IPS DF 6.9 (cell line): ENCODE data around the gene CEP128.

ENCODE experiments used
- DNase-seq: peaks from one replicate; pipeline ENCODE4 v3.0.0-alpha.2; 2013; ENCODE audit warnings: low read depth, low spot score
- H3K27ac ChIP-seq: one replicate; pipeline ENCODE4 v1.5.1; 2013; ENCODE audit warnings: low read length, control low read depth
- H3K27me3 ChIP-seq: 2 replicates; pipeline ENCODE4 v1.6.1; 2013; ENCODE audit warnings: mild to moderate bottlenecking, low read length; ENCODE audit not compliant: control insufficient read depth, insufficient read depth
- H3K36me3 ChIP-seq: 2 replicates; pipeline ENCODE4 v1.6.1; 2013; ENCODE audit warnings: low read length; ENCODE audit not compliant: control insufficient read depth, insufficient read depth
- H3K4me1 ChIP-seq: 2 replicates; pipeline ENCODE4 v1.6.1; 2013; ENCODE audit warnings: low read length; ENCODE audit not compliant: control insufficient read depth, insufficient read depth
- H3K4me3 ChIP-seq: 2 replicates; pipeline ENCODE4 v1.5.1; 2013; ENCODE audit warnings: mild to moderate bottlenecking, low read length
- H3K9me3 ChIP-seq: 2 replicates; pipeline ENCODE4 v1.6.1; 2013; ENCODE audit warnings: low read length, inconsistent platforms; ENCODE audit not compliant: control insufficient read depth, insufficient read depth
- WGBS: extraction: QIAGEN DNeasy Blood & Tissue Kit; methylation state at CpG from one replicate; pipeline ENCODE4 v1.1.7; 2013; ENCODE audit warnings: mixed read lengths, missing lambda C conversion rate; ENCODE audit not compliant: insufficient read length, insufficient coverage; 5-methylcytosine and 5-hydroxymethylcytosine counted together

The CEP128 gene

GRCh38 chr14:80496090-80496489, 445.4 kb downstream of the CEP128 start:
- Histone ChIP-seq H3K4me3 (no peak overlapping the region), H3K27ac (no peak overlapping the region), H3K27me3 (no peaks in the 10 kb centered on the region), H3K4me1 (no peaks in the 10 kb centered on the region), H3K36me3 (no peaks in the 10 kb centered on the region), H3K9me3 (no peaks in the 10 kb centered on the region)
- no CpG with 5 or more reads among the region's 4 CpGs for WGBS
- DNase-seq = no peak

GRCh38 chr14:80494769-80495168, 446.8 kb downstream of the CEP128 start:
- no peaks in the 10 kb centered on the region for H3K36me3 ChIP-seq
- WGBS = no CpG with 5 or more reads among the region's 2 CpGs
- H3K9me3 ChIP-seq = no peaks in the 10 kb centered on the region
- no peaks in the 10 kb centered on the region for H3K27me3 ChIP-seq
- H3K4me3 ChIP-seq = no peak overlapping the region
- no peak for DNase-seq
- H3K27ac ChIP-seq = no peak overlapping the region
- H3K4me1 ChIP-seq = no peaks in the 10 kb centered on the region

DNA sequence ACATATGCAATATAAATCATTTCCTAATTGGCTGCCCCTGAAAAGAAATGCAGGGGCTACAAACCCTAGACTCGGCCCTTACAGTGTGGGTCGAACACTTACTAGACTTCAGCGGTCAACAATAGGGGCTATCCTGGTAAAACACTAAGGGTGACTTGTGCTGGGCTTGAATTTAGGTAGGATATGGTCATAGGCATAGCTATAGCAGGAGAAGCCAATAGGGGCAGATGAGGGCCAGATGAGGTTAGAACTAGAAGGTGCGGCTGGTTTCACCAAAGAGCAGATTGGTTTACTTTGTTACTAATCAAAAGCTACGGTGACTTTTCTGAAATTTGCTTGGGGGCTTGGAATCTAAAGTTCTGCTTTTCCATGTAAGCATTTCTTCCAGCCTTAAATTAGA, 447.9 kb downstream of the CEP128 start:
- WGBS = no CpG with 5 or more reads among the region's 5 CpGs
- Histone ChIP-seq H3K4me1 (no peaks in the 10 kb centered on the region), H3K27ac (no peak overlapping the region), H3K36me3 (no peaks in the 10 kb centered on the region), H3K27me3 (no peaks in the 10 kb centered on the region), H3K4me3 (no peak overlapping the region), H3K9me3 (no peaks in the 10 kb centered on the region)
- no peak for DNase-seq

DNA sequence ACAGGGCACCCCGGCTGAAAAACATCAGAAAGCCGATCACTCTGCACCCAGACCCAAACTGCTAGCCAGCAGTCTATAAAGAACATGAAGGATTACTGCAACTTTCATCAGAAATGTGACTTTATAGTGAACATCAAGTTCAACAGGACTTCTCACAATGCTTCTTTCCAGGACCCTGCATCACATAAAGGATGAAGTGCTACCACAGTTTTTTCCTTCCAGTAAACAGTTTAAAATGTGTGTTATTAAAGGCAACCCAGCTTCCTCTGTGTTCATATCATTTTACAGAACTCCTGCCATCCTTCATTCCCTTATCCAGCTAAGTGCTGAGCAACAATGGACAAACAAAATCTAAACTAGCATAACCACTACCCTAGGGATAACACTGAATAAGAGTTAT, 449.9 kb downstream of the CEP128 start:
- H3K4me1 ChIP-seq = no peaks in the 10 kb centered on the region
- no peaks in the 10 kb centered on the region for H3K27me3 ChIP-seq
- WGBS = no CpG with 5 or more reads among the region's 2 CpGs
- H3K27ac ChIP-seq = no peak overlapping the region
- DNase-seq = no peak
- H3K36me3 ChIP-seq = no peaks in the 10 kb centered on the region
- H3K9me3 ChIP-seq = no peaks in the 10 kb centered on the region
- H3K4me3 ChIP-seq = no peak overlapping the region

DNA sequence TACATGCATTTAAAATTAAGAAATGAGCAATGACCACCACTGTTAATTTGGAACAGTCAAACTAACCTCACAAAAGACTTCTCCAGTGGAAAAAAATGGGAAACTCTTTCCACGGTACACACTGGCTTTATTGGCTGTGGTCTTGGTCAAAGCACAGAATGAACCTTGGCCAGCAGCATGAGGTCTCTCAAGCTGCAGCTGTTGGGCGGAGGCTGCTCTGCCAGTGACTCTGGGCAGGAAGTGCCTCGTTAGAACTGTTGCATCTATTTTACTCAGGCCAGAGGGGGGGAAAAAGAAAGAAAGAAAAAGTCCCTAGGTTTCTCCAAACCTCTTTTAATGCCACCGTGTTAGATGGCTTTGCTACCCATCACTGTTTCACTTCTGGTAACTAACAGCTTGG, 450.4 kb downstream of the CEP128 start:
- Histone ChIP-seq H3K4me1 (no peaks in the 10 kb centered on the region), H3K4me3 (no peak overlapping the region), H3K9me3 (no peaks in the 10 kb centered on the region), H3K27me3 (no peaks in the 10 kb centered on the region), H3K27ac (no peak overlapping the region), H3K36me3 (no peaks in the 10 kb centered on the region)
- WGBS = no CpG with 5 or more reads among the region's 4 CpGs
- DNase-seq = peak; percentile 16

GRCh38 chr14:80489513-80489912, 452.0 kb downstream of the CEP128 start:
- no peak for DNase-seq
- WGBS = no CpG with 5 or more reads among the region's 3 CpGs
- no peaks in the 10 kb centered on the region for H3K9me3 ChIP-seq
- no peaks in the 10 kb centered on the region for H3K4me1 ChIP-seq
- no peak overlapping the region for H3K27ac ChIP-seq
- no peaks in the 10 kb centered on the region for H3K36me3 ChIP-seq
- H3K27me3 ChIP-seq = no peaks in the 10 kb centered on the region
- no peak overlapping the region for H3K4me3 ChIP-seq

GRCh38 chr14:80485764-80486163, 455.8 kb downstream of the CEP128 start:
- Histone ChIP-seq H3K9me3 (no peaks in the 10 kb centered on the region), H3K4me1 (no peaks in the 10 kb centered on the region), H3K36me3 (no peaks in the 10 kb centered on the region), H3K27ac (no peak overlapping the region), H3K4me3 (no peak overlapping the region), H3K27me3 (no peaks in the 10 kb centered on the region)
- WGBS = 100% methylated on average over 1 of the region's 2 CpGs
- no peak for DNase-seq

DNA sequence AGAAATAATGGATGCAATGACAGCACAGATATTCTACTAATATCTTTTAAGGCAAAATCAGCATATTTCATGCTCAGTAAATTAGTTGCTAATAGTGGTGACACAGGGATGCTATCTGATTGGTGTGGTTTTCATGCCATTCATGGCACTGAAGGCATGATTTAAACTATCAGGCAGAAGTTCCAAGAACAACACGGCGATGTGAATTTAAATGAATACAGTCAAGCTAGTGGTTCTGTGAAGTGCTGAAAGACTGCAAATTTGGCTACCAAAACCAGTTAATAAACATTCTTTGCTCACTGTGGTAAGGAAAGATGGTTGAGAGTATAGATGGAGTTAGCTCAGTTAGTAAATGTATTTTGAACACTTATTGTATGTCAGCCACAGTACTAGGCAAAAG, 458.2 kb downstream of the CEP128 start:
- Histone ChIP-seq H3K27ac (no peak overlapping the region), H3K4me3 (no peak overlapping the region), H3K36me3 (no peaks in the 10 kb centered on the region), H3K4me1 (no peaks in the 10 kb centered on the region), H3K9me3 (no peaks in the 10 kb centered on the region), H3K27me3 (no peaks in the 10 kb centered on the region)
- WGBS = no CpG with 5 or more reads among the region's 2 CpGs
- DNase-seq = no peak

- H3K27me3 ChIP-seq = no peaks in the 10 kb centered on the region
- no peaks in the 10 kb centered on the region for H3K36me3 ChIP-seq
- DNase-seq = no peak
- H3K9me3 ChIP-seq = no peaks in the 10 kb centered on the region
- no peak overlapping the region for H3K27ac ChIP-seq
- H3K4me3 ChIP-seq = no peak overlapping the region
- WGBS = no CpG with 5 or more reads among the region's 6 CpGs
- no peaks in the 10 kb centered on the region for H3K4me1 ChIP-seq
These were observed 464.0 kb downstream of the CEP128 start for GRCh38 chr14:80477388-80478160.

DNA sequence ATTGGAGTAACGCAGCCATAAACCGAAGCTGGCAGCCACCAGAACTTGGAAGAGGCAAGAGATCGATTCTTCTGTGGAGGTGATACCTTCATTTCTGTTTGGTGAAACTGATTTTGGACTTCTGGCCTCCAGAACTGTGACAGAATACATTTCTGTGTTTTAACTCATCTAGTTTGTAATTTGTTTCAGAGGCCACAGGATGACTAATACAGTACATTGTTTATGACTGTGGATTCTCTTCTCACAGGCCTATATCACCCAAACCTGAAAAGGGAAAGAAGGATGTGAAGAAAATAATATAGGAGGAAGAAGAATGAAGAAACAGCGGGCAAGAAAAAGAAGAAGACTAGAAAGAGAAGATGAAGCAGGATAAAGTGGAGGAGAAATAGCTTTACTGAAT, 466.5 kb downstream of the CEP128 start:
- DNase-seq = no peak
- H3K9me3 ChIP-seq = no peaks in the 10 kb centered on the region
- WGBS = 100% methylated on average over 1 of the region's 4 CpGs
- H3K27ac ChIP-seq = no peak overlapping the region
- no peaks in the 10 kb centered on the region for H3K4me1 ChIP-seq
- no peak overlapping the region for H3K4me3 ChIP-seq
- no peaks in the 10 kb centered on the region for H3K36me3 ChIP-seq
- H3K27me3 ChIP-seq = no peaks in the 10 kb centered on the region
